Mesothelial cell of epicardium (in vitro differentiated cells): ENCODE data around the gene ARMC9. TPM values are rescaled to one million over a fixed set of nuclear protein-coding genes. Genes with fewer than 3 reads are reported as not detected.

Experiments
- DNase-seq, 2 experiments: peaks; one replicate each; pipeline ENCODE4 v3.0.0; 2021; ENCODE audit warnings: low spot score in 2 of 2; ENCODE audit not compliant: unreplicated experiment in 2 of 2
- H3K27ac Mint-ChIP-seq: 2 replicates; pipeline ENCODE4 v1.8.0; 2021; ENCODE audit warnings: mixed read lengths
- H3K27me3 Mint-ChIP-seq: 2 replicates; pipeline ENCODE4 v1.8.0; 2021; ENCODE audit warnings: low read depth, mixed read lengths
- H3K36me3 Mint-ChIP-seq: 2 replicates; pipeline ENCODE4 v1.8.0; 2021; ENCODE audit warnings: mixed read lengths
- H3K4me1 Mint-ChIP-seq: 2 replicates; pipeline ENCODE4 v1.8.0; 2021; ENCODE audit warnings: mixed read lengths
- H3K4me3 Mint-ChIP-seq: 2 replicates; pipeline ENCODE4 v1.8.0; 2021; ENCODE audit warnings: mild to moderate bottlenecking, moderate library complexity, mixed read lengths
- H3K9me3 Mint-ChIP-seq: 2 replicates; pipeline ENCODE4 v1.8.0; 2021; ENCODE audit warnings: mixed read lengths
- CTCF ChIP-seq: fragments of 200-600 bp; sonication (generic); IDR thresholded peaks from one replicate; pipeline ENCODE4 v1.5.0; 2021; ENCODE audit warnings: antibody characterized with exemption; ENCODE audit not compliant: unreplicated experiment
- total RNA-seq: library from RNA; stranded (reverse); gene quantifications from 3 replicates; pipeline ENCODE4 v1.2.1, GENCODE V29; 2021

ARMC9 gene
- total RNA-seq, 1 donor from 2014 or later: 52.3 TPM

GRCh38 chr2:231335591-231335990 lies 137.2 kb downstream of the ARMC9 start:
- H3K4me3 Mint-ChIP-seq: no peak overlapping the region
- H3K36me3 Mint-ChIP-seq: peaks cover 29% of the 10 kb centered on the region
- no peaks in the 10 kb centered on the region for H3K9me3 Mint-ChIP-seq
- H3K4me1 Mint-ChIP-seq: peaks cover 3% of the 10 kb centered on the region
- H3K27ac Mint-ChIP-seq: no peak overlapping the region
- H3K27me3 Mint-ChIP-seq: no peaks in the 10 kb centered on the region
- no peak for DNase-seq
- TF ChIP-seq CTCF: no peak

GRCh38 chr2:231336236-231336635 lies 137.8 kb downstream of the ARMC9 start:
- Mint-ChIP-seq H3K27ac (no peak overlapping the region), H3K36me3 (peaks cover 27% of the 10 kb centered on the region), H3K9me3 (no peaks in the 10 kb centered on the region), H3K27me3 (no peaks in the 10 kb centered on the region), H3K4me3 (no peak overlapping the region), H3K4me1 (peaks cover 3% of the 10 kb centered on the region)
- DNase-seq: no peak
- TF ChIP-seq CTCF: no peak

- TF ChIP-seq CTCF: no peak
Observed at GRCh38 chr2:231336700-231337099, 138.3 kb downstream of the ARMC9 start.

GRCh38 chr2:231337807-231338759 lies 139.7 kb downstream of the ARMC9 start:
- H3K27ac Mint-ChIP-seq: no peak overlapping the region
- peaks cover 3% of the 10 kb centered on the region for H3K4me1 Mint-ChIP-seq
- no peaks in the 10 kb centered on the region for H3K27me3 Mint-ChIP-seq
- H3K9me3 Mint-ChIP-seq: no peaks in the 10 kb centered on the region
- no peak for DNase-seq
- H3K36me3 Mint-ChIP-seq: peaks cover 12% of the 10 kb centered on the region
- no peak overlapping the region for H3K4me3 Mint-ChIP-seq
- TF ChIP-seq CTCF: no peak

More at GRCh38 chr2:231336700-231337099, 138.3 kb downstream of the ARMC9 start:
- H3K27ac Mint-ChIP-seq: no peak overlapping the region
- no peak overlapping the region for H3K4me3 Mint-ChIP-seq
- H3K9me3 Mint-ChIP-seq: no peaks in the 10 kb centered on the region
- no peak for DNase-seq
- peaks cover 3% of the 10 kb centered on the region for H3K4me1 Mint-ChIP-seq
- no peaks in the 10 kb centered on the region for H3K27me3 Mint-ChIP-seq
- peaks cover 23% of the 10 kb centered on the region for H3K36me3 Mint-ChIP-seq

GRCh38 chr2:231339316-231339715 lies 140.9 kb downstream of the ARMC9 start:
- no peak for TF ChIP-seq CTCF
- H3K36me3 Mint-ChIP-seq: peaks cover 3% of the 10 kb centered on the region
- H3K4me3 Mint-ChIP-seq: no peak overlapping the region
- DNase-seq: no peak
- no peaks in the 10 kb centered on the region for H3K9me3 Mint-ChIP-seq
- H3K27me3 Mint-ChIP-seq: no peaks in the 10 kb centered on the region
- H3K27ac Mint-ChIP-seq: no peak overlapping the region
- H3K4me1 Mint-ChIP-seq: peaks cover 3% of the 10 kb centered on the region
